MM.1S (cell line): Measurements from ENCODE around the gene AZU1.

Source experiments
- EZH2phosphoT487 ChIP-seq: fragments of 300-600 bp; sonication (generic); IDR thresholded peaks from 2 replicates; pipeline ENCODE4 v1.6.1; 2018; ENCODE audit warnings: antibody characterized with exemption, low read length
- TF ChIP-seq, protein P1 (sequence below): fragments of 300-600 bp; sonication (generic); IDR thresholded peaks from 2 replicates; pipeline ENCODE4 v1.5.1; 2016; ENCODE audit warnings: antibody characterized with exemption, low read length, mixed read lengths

DNA sequence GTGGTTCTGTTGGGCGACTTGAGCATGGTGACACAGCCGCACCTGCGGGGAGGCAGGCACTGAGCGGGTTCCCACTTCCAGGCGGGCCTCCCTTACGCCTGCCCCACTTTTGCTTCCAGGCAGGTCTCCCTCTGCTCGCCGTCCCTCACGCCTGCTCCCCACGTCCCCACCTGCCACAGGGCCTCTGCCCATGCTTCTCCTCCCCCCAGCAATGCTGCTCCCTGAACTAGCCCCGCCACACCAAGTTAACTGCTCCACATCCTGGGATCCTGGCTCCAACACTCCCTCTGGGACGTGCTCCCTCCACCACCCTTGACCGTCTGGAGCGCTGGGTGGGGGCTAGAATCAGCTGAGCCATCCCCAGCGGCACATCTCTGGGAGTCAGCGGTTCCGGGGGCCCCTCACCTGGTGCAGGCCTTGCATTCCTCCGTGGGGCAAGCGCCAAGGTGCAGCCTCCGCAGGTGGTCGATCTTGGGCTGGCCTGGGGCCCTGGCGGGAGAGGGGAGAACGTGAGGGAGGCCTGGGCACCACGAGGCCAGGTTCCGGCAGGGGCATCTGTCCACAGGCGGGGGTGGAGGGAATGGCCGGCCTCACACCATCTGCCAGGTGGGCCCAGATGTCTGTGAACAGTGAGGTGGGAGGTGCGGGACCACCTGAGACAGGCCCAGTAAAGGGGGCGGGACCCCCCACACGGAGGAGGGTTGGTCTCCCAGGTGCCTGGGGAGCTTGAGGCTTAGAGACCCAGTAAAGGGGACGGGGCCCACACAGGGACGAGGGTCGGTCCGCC lies 41.0 kb downstream of the AZU1 start:
- TF ChIP-seq, protein P1, sequence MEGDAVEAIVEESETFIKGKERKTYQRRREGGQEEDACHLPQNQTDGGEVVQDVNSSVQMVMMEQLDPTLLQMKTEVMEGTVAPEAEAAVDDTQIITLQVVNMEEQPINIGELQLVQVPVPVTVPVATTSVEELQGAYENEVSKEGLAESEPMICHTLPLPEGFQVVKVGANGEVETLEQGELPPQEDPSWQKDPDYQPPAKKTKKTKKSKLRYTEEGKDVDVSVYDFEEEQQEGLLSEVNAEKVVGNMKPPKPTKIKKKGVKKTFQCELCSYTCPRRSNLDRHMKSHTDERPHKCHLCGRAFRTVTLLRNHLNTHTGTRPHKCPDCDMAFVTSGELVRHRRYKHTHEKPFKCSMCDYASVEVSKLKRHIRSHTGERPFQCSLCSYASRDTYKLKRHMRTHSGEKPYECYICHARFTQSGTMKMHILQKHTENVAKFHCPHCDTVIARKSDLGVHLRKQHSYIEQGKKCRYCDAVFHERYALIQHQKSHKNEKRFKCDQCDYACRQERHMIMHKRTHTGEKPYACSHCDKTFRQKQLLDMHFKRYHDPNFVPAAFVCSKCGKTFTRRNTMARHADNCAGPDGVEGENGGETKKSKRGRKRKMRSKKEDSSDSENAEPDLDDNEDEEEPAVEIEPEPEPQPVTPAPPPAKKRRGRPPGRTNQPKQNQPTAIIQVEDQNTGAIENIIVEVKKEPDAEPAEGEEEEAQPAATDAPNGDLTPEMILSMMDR, result no peak
- TF ChIP-seq EZH2phosphoT487, result no peak
